COLO668 (cell line): ENCODE data around the gene LMNB1.
"Not testable (repeated sequence)": the region's sequence is repeated elsewhere in the genome, so short reads cannot be mapped to it uniquely, and the experiment has no call there.

Experiments
- DNase-seq: peaks from one replicate; lab custom pipeline; 2025; ENCODE audit not compliant: unreplicated experiment; lab: John Stamatoyannopoulos, UW

LMNB1 gene

GRCh38 chr5:126776499-126777256 is at the start of gene LMNB1:
Gene LMNB1, plus strand, starts transcription at chr5:126777136. Its CDS starts 373 bp downstream, at chr5:126777509.
- peak; percentile 96 for DNase-seq

GRCh38 chr5:126732716-126733115 is 44.2 kb upstream of the LMNB1 start:
- no peak for DNase-seq

- not testable (repeated sequence) for DNase-seq
These were observed 42.4 kb upstream of the LMNB1 start for GRCh38 chr5:126734573-126734972.

DNA sequence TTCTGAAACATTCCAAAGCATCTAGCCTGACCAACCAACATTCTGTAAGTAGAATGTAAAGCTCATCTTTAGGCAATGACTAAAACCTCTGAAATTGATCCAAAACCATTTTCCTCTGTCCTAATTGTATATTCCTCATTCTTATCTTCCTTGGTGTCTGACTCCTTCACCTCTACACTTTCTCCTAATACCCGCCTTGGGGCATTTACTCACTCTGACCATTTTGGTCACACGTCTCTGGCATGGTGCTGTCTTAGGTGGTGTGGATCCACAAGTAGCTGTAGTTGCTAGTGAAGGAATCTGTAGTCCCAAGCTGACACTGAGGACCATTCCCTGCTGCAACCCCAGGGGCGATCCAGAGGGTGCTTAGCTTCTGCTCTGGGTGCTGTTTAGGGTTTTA is 40.8 kb upstream of the LMNB1 start:
- DNase-seq, result no peak

- no peak for DNase-seq
These were observed 35.6 kb upstream of the LMNB1 start for GRCh38 chr5:126741361-126741760.

- no peak for DNase-seq
These were observed 34.5 kb upstream of the LMNB1 start for GRCh38 chr5:126742425-126742824.

DNA sequence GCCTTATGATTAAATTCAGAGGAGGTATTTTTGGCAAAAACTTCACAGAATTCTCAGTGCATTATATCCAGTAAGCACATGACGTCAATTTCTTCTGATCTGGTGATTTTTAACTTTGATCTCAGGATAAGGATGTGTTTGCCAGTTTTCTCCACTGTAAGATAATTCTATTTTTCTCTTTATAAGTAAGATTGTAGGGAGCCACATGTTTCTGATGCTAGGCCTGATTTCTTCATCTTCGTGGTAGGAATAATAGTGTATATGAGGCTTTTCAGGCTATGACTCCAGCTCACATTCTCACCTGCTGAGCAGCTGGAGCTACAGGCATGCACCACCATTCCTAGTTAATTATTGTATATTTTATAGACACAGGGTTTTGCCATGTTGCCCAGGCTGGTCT is 32.1 kb upstream of the LMNB1 start:
- DNase-seq, result no peak

DNA sequence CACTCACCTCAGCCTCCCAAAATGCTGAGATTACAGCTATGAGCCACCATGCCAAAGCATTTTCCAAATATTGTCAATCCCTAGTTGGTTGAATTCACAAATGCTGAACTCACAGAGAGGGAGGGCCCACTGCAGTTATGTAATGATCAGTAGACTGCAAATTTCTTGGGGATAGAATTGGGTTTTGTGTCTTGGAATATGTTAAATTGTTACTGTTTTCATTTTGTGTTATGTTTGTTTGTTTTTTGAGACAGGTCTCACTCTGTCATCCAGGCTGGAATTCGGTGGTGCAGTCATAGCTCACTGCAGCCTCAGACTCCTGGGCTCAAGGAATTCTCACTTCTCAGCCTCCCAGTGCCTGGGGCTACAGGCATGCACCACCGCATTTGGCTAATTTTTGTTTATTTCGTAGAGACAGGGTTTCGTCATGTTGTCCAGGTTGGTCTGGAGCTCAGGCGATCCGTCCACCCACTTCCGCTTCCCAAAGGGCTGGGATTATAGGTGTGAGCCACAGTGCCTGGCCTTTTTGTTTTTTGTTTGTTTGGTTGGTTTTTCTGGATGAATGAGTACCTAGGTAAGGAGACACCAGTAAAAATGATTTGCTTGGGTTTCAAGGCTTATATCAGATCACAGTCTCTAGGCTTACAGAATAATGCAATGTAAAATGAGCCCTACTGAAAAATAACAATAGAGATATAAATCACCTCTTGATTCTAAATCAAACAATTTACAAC is 31.5 kb upstream of the LMNB1 start:
- peak; percentile 47 for DNase-seq

DNA sequence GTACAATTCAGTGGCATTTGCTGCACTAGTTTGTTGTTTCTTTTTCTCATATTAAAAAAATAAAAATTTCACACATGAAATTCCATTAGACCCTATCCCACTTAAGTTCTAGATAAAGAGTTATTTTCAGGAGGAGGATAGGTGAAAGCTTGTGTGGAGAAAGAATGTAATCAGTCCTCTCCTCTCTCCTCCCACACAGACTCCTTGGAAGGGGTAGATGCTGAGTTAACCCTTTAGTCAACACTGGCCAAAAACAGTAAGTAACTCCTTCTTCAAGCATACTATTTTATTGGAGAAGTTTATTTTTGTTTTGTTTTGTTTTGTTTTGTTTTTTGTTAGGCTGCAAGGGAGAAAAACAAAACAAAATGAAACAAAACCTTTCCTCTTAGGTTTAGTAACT is 30.6 kb upstream of the LMNB1 start:
- no peak for DNase-seq

GRCh38 chr5:126752081-126752785 is 24.7 kb upstream of the LMNB1 start:
- no peak for DNase-seq

GRCh38 chr5:126753227-126753626 is 23.7 kb upstream of the LMNB1 start:
- DNase-seq, result no peak

DNA sequence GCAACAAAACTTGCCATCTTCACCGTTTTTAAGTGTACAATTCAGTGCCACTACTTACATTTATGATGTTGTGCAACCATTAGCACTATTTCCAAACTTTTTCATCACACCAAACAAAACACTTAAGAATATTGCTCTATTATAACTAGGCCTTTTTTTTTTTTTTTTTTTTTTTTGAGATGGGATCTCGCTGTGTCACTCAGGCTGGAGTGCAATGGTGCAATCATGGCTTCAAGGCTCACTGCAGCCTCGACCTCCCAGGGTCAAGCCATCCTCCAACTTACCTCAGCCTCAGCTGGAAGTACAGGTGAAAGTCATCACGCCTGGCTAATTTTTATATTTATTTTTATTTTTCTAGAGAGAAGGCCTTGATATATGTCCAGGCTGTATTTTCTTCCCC is 22.3 kb upstream of the LMNB1 start:
- no peak for DNase-seq

DNA sequence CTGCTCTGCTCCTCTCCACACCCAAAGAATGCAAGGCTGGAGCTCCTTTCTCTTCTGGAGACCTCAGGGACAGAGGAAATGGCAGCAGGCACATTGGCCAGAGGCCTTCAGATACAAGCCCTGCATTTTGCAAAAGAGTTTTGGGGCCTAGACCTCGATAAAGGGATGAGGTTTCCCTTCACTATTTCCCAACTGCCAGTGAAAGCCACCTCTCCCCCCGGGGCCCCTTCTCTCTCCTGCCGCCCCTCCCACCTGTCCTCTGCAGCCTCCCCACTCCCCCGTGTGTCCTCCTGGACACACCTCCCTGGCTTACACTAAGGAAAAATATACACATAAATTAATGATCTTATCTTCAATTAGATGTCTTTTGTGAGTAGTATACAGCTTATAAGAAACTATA is 21.3 kb upstream of the LMNB1 start:
- DNase-seq, result no peak

- no peak for DNase-seq
These were observed 19.1 kb upstream of the LMNB1 start for GRCh38 chr5:126757713-126758357.

DNA sequence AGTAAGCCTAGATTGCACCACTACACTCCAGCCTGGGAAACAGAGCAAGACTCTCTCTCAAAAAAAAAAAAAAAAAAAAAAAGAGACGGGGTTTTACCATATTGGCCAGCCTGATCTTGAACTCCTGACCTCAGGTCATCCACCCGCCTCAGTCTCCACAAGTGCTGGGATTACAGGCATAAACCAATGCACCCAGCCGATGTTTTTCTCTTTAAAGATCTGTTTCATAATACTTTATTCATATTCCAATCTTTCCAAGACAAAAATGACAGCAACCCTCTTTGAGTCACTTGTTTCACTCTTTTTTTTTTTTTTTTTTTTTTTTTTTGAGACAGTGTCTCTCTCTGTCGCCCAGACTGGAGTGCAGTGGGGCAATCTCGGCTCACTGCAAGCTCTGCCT is 13.6 kb upstream of the LMNB1 start:
- DNase-seq, result no peak

DNA sequence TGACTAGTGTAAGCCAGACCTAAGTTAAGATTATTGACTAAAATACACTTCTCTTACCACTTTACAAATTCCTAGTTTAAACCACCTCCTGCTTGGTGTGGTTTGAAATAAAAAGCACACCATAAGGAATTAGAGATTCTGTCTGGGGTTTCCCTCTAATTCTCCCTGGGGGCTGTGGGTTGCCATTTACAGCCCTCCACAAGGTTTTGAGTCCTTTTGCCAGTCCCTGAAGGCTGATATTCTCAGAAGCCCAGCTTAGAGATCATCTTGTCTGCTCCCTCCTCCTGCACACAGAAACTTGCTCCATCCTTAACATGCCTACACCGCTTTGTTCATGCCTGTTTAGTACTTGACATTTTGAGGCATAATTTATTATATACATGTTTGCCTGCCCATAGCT is 7.2 kb upstream of the LMNB1 start:
- no peak for DNase-seq

GRCh38 chr5:126773536-126773935 is 3.4 kb upstream of the LMNB1 start:
- not testable (repeated sequence) for DNase-seq

GRCh38 chr5:126774595-126774994 is 2.3 kb upstream of the LMNB1 start:
- DNase-seq, result not testable (repeated sequence)

DNA sequence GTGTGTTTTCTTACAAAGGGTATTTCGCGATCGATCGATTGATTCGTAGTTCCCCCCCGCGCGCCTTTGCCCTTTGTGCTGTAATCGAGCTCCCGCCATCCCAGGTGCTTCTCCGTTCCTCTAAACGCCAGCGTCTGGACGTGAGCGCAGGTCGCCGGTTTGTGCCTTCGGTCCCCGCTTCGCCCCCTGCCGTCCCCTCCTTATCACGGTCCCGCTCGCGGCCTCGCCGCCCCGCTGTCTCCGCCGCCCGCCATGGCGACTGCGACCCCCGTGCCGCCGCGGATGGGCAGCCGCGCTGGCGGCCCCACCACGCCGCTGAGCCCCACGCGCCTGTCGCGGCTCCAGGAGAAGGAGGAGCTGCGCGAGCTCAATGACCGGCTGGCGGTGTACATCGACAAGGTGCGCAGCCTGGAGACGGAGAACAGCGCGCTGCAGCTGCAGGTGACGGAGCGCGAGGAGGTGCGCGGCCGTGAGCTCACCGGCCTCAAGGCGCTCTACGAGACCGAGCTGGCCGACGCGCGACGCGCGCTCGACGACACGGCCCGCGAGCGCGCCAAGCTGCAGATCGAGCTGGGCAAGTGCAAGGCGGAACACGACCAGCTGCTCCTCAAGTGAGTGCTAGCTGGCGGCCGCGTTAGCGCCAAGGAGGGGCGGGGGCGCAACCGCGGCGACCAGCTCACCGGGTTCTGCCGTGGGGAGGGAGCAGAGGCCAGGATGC is 480 bp downstream of the LMNB1 start:
- peak; percentile 72 for DNase-seq

- peak; percentile 90 for DNase-seq
These were observed 1.2 kb downstream of the LMNB1 start for GRCh38 chr5:126777975-126778674.
